ENCODE measurements around the gene ABCF3.
A peak's percentile ranks its signal among the peaks of the same experiment; 100 is the strongest.

Gene ABCF3

DNA sequence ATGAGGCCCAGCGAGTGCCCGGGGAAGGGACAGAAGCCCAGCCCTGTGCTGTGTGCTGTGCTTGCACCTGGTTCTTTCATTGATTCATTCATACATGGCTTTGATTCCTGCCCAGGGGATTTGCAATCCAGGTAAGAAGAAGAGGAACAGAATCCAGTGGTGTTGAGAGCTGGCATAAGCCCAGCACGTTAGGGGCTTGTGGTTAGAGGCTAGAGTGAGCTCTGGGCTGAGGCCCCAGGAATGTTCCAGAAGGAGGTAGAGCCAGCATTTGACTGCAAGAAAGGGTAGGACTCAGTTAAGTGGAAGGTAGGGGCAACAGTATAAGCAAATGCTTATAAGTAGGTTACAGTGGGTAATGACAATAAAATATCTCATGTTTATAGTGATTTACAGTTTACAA, 45.7 kb downstream of the ABCF3 start:
- no peak for DNase-seq (ENCODE audit: low read depth)

DNA sequence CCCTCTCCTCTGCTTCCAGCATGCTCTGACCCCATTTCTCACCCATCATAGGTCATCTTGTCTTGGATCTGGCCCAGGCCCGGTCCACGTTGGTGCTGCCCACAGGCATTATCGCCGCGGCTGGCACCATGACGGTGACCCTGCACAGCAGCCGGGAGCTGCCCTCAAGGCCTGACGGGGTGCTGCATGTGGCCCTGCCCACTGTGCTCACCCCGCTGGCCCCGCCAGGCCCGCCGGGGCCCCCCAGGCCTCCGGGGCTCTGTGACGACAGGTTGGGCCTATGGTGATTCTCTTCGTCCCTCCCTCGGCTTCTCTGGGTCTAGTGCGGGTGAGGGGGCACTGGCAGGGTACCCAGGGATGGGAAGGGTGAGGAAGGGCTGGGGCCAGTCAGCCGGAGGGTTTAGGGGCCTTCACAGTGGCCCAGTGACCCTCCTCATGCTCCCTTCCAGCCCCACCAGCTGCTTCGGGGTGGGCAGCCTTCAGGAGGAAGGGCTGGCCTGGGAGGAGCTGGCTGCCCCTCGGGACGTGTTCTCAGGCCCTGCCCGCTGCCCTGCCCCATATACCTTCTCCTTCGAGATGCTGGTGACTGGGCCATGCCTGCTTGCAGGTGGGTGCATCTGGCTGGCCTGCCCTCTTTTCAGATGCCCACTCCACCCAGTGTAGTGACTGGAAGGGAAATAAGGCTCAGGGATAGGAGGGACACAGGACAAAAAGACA, 47.3 kb downstream of the ABCF3 start:
- no peak for DNase-seq (ENCODE audit: low read depth)

DNA sequence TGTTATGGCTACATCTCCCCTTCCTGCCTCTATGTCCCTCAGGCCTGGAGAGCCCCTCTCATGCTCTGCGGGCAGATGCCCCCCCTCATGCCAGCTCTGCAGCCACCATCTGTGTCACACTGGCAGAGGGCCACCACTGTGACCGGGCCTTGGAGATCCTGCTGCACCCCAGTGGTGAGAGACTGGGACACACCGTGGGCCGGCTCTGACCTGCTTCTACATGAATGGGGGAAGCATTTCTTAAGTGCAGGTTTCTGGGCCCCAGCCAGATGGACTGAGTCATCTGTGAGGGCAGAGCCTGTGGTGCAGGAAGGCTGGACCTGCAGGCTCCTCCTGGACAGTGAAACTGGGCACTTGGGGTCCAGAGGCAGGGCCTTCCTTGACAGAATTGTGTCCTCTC, 48.2 kb downstream of the ABCF3 start:
- peak; percentile 89 for DNase-seq (ENCODE audit: low read depth)

DNA sequence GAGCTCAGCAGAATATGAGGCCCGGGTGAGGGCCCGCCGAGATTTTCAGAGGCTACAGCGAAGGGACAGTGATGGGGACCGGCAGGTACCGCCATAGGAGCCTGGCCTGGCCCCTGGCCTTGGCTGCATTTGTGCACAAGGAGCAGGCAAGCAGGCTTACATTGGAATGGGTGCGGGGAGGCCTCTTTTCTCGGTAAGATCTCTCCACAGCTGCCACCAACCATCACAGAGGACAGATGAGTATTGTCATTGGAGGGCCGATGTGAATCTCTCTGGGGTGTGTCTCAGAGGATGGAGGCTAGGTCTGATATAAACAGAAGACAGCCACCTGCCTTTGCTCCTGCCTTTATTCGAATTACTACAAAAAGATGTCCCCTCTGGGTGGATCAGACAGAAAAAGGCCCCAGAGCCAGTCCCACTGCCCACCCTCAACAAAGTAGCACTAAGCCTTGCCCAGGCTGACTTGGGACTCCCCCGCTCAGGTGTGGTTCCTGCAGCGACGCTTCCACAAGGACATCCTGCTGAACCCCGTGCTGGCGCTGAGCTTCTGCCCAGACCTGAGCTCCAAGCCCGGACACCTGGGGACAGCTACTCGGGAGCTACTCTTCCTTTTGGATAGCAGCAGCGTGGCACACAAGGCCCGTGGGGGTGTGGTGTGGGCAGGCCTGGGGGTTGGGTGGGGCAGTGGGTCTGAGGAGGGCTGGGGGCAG, 48.8 kb downstream of the ABCF3 start:
- DNase-seq (ENCODE audit: low read depth), result no peak

DNA sequence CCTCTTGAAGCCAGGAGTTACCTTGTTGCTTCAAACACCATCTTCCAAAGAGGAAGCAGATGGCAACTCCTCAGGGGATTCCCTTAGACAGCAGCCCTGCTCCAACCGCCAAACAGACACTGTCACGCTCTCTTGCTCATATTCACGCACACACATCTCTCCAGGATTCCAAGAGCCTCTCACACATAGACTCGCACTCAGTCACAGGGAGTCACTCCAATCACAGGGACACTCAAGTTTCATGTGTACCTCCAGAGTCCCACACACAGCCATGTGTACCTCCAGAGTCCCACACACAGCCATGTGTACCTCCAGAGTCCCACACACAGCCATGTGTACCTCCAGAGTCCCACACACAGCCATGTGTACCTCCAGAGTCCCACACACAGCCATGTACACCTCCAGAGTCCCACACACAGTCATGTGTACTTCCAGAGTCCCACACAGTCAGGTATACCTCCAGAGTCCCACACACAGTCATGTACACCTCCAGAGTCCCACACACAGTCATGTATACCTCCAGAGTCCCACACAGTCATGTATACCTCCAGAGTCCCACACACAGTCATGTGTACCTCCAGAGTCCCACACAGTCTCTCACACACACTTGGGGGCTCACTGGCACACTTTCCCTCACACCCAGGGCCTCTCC, 49.5 kb downstream of the ABCF3 start:
- DNase-seq (ENCODE audit: low read depth), result no peak

DNA sequence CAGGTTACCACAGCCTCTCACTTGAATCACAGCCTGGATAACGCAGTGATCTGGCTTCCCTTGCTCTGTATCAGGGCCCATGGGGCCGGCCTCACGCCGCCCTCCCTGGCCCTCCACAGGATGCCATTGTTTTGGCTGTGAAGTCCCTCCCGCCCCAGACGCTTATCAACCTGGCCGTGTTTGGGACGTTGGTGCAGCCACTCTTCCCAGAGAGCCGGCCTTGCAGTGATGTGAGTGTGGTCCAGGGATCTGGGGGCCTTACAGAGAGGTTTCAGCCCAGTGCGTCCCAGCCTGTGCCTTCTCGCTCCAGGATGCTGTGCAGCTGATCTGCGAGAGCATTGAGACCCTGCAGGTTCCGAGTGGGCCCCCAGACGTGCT, 50.0 kb downstream of the ABCF3 start:
- DNase-seq (ENCODE audit: low read depth), result no peak

DNA sequence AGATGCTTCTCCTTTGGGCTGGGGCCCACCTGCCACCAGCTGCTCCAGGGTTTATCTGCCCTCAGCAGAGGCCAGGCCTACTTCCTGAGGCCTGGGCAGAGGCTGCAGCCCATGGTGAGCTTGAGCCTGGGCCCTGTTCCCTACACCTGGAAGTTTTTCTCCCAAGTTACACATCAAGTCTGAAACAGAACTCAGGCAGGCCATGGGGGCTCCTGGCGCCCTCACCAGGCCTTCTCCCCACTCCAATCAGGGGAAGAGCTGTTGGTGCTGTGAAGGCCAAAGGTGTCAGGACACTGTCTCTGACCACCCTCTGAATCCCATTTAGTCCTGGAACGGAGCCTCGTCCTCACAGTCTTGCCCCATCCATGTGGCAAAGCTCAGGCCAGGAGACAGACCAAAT, 50.6 kb downstream of the ABCF3 start:
- no peak for DNase-seq (ENCODE audit: low read depth)

DNA sequence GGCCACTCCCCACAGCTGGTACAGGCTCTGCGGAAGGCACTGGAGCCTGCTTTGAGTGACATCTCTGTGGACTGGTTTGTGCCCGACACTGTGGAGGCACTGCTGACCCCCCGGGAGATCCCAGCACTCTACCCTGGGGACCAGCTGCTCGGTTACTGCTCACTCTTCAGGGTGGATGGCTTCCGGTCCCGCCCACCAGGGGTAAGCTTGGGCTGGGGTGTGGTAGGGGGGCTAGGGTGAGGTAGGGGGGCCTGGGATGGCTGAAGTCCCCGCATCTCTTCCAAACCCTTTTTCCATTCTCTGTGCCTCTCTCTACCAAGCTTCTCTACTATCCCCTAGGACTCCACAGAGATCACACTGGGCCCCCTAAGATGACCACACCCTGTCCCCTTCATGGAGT, 51.2 kb downstream of the ABCF3 start:
- DNase-seq (ENCODE audit: low read depth), result no peak

DNA sequence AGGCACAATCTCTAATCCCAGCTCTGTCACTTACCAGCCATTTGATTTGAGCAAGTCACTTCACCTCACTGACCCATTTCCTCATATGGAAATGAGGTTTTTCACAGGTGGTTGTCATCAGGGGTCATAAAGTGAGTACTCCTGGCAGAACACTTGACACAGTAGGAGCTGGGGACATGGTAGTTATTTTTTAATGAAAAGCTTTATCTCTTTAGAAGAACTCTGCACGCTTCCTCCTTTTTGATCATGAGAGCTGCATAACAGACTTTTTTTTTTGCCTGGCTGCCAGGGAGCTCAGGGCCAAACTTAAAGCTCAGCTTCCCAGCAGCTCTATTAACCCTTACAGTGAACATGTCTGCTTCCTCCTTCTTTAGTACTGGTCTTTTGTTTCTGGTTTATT, 51.8 kb downstream of the ABCF3 start:
- no peak for DNase-seq (ENCODE audit: low read depth)

DNA sequence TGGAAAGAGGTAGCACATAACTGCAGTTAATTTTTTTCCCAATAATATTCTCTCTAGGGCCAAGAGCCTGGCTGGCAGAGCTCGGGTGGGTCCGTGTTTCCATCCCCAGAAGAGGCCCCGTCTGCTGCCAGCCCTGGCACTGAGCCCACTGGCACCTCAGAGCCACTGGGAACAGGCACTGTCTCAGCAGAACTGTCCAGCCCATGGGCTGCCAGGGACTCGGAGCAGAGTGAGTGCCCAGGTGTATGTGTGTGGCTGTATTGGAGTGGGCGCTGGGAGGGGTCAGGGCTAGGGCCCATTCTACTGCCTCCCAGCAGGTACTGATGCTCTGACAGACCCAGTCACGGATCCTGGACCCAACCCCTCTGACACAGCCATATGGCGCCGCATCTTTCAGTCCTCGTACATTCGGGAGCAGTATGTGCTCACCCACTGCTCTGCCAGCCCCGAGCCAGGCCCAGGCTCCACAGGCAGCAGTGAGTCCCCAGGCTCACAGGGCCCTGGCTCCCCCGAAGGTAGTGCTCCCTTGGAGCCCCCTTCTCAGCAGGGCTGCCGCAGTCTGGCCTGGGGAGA, 52.3 kb downstream of the ABCF3 start:
- no peak for DNase-seq (ENCODE audit: low read depth)

DNA sequence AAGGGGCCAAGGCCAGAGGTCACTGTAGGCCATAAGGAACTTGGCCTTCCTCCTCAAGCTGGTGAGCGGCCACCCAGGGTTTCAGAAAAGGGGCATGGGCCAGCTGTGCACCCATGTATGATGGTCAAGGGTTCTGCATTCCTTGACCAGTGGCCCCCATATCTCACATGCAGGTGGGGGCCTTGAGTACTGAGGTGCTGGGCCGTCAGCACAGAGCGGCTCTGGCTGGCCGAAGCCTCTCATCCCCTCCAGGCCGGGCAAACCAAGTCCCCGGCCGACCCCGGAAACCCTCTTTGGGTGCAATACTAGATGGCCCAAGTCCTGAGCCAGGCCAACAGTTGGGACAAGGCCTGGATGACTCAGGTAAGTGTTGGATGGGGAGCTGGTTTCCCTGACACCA, 53.2 kb downstream of the ABCF3 start:
- no peak for DNase-seq (ENCODE audit: low read depth)

DNA sequence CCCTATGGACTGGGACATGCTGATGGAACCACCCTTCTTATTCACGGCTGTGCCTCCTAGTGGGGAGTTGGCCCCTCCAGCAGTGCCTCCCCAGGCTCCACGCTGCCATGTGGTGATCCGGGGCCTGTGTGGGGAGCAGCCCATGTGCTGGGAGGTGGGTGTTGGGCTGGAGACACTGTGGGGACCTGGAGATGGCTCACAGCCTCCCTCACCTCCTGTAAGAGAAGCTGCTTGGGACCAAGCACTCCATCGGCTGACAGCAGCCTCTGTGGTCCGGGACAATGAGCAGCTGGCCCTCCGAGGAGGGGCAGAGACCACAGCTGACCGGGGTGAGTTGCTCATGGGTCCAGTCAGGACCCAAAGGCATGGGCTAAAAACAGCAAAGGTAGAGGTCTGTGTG, 53.7 kb downstream of the ABCF3 start:
- DNase-seq (ENCODE audit: low read depth), result no peak

DNA sequence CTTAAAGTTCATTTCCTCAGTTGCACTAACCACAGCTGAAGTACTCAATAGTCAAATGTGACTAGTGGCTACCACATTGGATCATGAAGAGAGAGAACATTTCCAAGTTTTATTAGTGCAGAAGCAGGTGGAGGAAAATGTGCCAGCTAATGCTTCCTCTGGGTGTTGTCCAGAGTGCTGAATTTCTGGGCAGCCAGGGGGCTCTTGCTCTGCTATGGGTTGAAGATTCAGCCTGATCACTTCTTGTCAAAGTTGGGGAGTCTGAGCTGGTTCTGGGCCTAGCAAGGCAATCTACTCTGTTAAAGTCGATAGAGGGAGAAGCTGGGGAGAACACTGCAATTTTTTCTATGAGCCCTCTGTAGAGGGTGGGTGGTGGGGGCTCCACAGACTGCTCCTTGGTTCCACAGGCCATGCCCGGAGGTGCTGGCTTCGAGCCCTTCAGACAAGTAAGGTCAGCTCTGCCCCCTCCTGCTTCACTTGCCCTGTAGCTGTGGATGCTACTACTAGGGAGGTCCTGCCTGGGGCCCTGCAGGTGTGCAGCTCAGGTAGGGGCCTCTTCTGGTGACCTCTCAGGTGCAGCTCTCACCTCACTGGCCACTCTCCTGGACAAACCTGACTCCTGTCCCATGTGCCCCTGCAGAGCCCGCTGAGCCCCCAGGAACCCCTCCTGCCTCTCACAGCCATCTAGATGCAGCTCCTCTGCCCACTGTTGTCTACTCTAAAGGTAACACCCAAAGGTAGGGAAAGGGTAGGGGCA, 54.6 kb downstream of the ABCF3 start:
- DNase-seq (ENCODE audit: low read depth), result no peak

DNA sequence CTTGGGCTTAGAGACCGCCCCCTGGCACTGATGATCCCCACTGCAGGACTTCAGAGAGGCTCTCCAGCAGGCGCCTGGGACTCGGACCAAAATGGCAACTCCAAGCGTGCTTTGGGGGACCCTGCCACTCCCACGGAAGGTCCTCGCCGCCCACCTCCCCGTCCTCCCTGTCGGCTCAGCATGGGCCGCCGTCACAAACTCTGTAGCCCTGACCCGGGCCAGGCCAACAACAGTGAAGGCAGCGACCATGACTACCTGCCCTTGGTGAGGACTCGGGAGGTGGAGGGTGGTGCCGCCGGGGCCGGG, 55.1 kb downstream of the ABCF3 start:
- DNase-seq (ENCODE audit: low read depth), result no peak

DNA sequence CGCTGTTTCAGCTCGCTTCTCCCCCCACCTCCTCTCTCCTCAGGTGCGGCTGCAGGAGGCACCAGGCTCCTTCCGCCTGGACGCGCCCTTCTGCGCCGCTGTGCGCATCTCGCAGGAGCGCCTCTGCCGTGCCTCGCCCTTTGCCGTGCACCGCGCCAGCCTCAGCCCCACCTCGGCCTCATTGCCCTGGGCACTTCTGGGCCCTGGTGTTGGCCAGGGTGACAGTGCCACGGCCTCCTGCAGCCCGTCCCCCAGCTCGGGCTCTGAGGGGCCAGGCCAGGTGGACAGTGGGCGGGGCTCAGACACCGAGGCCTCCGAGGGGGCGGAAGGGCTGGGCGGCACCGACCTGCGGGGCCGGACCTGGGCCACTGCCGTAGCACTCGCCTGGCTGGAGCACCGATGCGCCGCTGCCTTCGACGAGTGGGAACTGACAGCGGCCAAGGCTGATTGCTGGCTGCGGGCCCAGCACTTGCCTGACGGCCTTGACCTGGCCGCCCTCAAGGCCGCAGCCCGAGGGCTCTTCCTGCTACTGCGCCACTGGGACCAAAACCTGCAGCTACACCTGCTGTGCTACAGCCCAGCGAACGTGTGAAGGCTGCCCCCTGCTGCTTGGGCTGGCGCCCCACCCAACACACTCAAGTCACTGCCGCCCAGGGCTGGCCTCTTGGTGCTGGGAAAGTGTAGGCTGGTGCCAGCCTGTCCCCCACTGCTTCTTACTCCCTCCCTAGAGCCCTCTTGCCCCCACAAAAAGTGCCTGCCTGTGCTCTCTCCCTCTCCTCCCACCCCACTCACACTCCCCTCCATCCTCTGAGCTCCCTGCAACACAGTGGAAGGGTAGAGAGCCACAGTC, 55.7 kb downstream of the ABCF3 start:
- DNase-seq (ENCODE audit: low read depth), result no peak

DNA sequence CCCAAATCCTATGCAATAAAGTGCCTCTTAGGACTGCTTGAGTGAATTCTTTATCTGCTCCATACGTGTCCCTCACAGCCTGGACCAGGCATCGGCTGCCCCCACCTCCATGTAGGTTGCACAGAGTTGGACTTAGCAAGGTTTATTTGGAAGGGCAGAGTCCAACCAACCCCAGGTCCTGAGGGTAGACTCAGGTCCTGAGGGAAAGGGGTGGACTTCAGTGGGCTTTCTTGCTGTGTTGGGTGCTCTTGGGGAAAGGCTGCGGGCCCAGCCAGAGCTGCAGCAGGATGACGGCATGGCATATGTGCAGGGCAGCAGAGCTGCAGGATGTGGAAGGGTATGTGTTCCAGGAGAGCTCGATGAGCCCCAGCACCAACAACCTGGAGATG, 56.3 kb downstream of the ABCF3 start:
- DNase-seq (ENCODE audit: low read depth), result no peak
